H9 (cell line): ENCODE measurements around the gene RBKS. TPM values are rescaled to one million over a fixed set of nuclear protein-coding genes. Genes with fewer than 3 reads are reported as not detected.

Experiments
- DNase-seq: peaks from one replicate; pipeline ENCODE4 v3.0.0-alpha.2; 2017
- H2AFZ ChIP-seq: one replicate; pipeline ENCODE4 v1.6.1; 2013; ENCODE audit warnings: mild to moderate bottlenecking, low read length, control low read depth, moderate library complexity
- H2AK5ac ChIP-seq: 2 replicates; pipeline ENCODE4 v1.6.1; 2013; ENCODE audit warnings: low read length, control low read depth, mixed read lengths; ENCODE audit not compliant: insufficient read length
- H2BK120ac ChIP-seq: one replicate; pipeline ENCODE4 v1.6.1; 2013; ENCODE audit warnings: low read depth, mild to moderate bottlenecking, low read length, control low read depth, inconsistent platforms; ENCODE audit not compliant: poor library complexity, severe bottlenecking
- H2BK12ac ChIP-seq: 2 replicates; pipeline ENCODE4 v1.6.1; 2013; ENCODE audit warnings: low read length, control low read depth, mixed read lengths, low read depth; ENCODE audit not compliant: insufficient read length
- H2BK15ac ChIP-seq: 2 replicates; pipeline ENCODE4 v1.6.1; 2013; ENCODE audit warnings: low read depth, low read length, control low read depth
- H2BK20ac ChIP-seq: one replicate; pipeline ENCODE4 v1.6.1; 2013; ENCODE audit warnings: low read depth, mild to moderate bottlenecking, low read length, control low read depth, inconsistent platforms; ENCODE audit not compliant: poor library complexity, severe bottlenecking
- H2BK5ac ChIP-seq: 2 replicates; pipeline ENCODE4 v1.6.1; 2013; ENCODE audit warnings: low read length, control low read depth, mixed read lengths; ENCODE audit not compliant: insufficient read length
- H3K14ac ChIP-seq: 2 replicates; pipeline ENCODE4 v1.6.1; 2013; ENCODE audit warnings: low read length, control low read depth; ENCODE audit not compliant: insufficient read depth
- H3K18ac ChIP-seq: 2 replicates; pipeline ENCODE4 v1.6.1; 2013; ENCODE audit warnings: low read depth, mild to moderate bottlenecking, mixed read lengths, low read length, control low read depth; ENCODE audit not compliant: insufficient read length
- H3K23ac ChIP-seq: 2 replicates; pipeline ENCODE4 v1.6.1; 2013; ENCODE audit warnings: low read length, control low read depth, mixed read lengths, low read depth; ENCODE audit not compliant: insufficient read length
- H3K23me2 ChIP-seq: 2 replicates; pipeline ENCODE4 v1.6.1; 2013; ENCODE audit warnings: low read depth, mild to moderate bottlenecking, mixed read lengths, low read length, control low read depth; ENCODE audit not compliant: insufficient read length, poor library complexity, severe bottlenecking
- H3K27ac ChIP-seq: 2 replicates; pipeline ENCODE4 v1.5.1; 2013; ENCODE audit warnings: low read length, control low read depth, mixed read lengths, low read depth; ENCODE audit not compliant: insufficient read length
- H3K27me3 ChIP-seq: 2 replicates; pipeline ENCODE4 v1.6.1; 2013; ENCODE audit warnings: low read length, control low read depth, inconsistent platforms; ENCODE audit not compliant: insufficient read depth
- H3K4ac ChIP-seq: 2 replicates; pipeline ENCODE4 v1.6.1; 2013; ENCODE audit warnings: low read depth, mild to moderate bottlenecking, control low read depth, inconsistent platforms, low read length, moderate library complexity
- H3K4me1 ChIP-seq: 2 replicates; pipeline ENCODE4 v1.6.1; 2013; ENCODE audit warnings: low read length, control low read depth, inconsistent platforms; ENCODE audit not compliant: insufficient read depth
- H3K4me2 ChIP-seq: 2 replicates; pipeline ENCODE4 v1.6.1; 2013; ENCODE audit warnings: low read length, control low read depth, mixed read lengths; ENCODE audit not compliant: insufficient read length, insufficient read depth
- H3K56ac ChIP-seq: 2 replicates; pipeline ENCODE4 v1.6.1; 2013; ENCODE audit warnings: low read depth, mild to moderate bottlenecking, mixed read lengths, low read length, control low read depth; ENCODE audit not compliant: insufficient read length
- H3K79me1 ChIP-seq: 2 replicates; pipeline ENCODE4 v1.6.1; 2013; ENCODE audit warnings: low read depth, mild to moderate bottlenecking, moderate library complexity, low read length, control low read depth, inconsistent platforms; ENCODE audit not compliant: insufficient read depth, poor library complexity, severe bottlenecking
- H3K79me2 ChIP-seq: 2 replicates; pipeline ENCODE4 v1.6.1; 2013; ENCODE audit warnings: low read length, control low read depth, inconsistent platforms; ENCODE audit not compliant: insufficient read depth
- H3K9ac ChIP-seq: 2 replicates; pipeline ENCODE4 v1.6.1; 2013; ENCODE audit warnings: low read length, control low read depth, mixed read lengths; ENCODE audit not compliant: insufficient read length; ENCODE audit errors: extremely low read depth
- H3K9me3 ChIP-seq: one replicate; pipeline ENCODE4 v1.6.1; 2013; ENCODE audit warnings: low read depth, low read length, inconsistent platforms; ENCODE audit not compliant: control insufficient read depth
- H3T11ph ChIP-seq: one replicate; pipeline ENCODE4 v1.6.1; 2013; ENCODE audit warnings: mild to moderate bottlenecking, low read length, control low read depth, inconsistent platforms
- H4K20me1 ChIP-seq: one replicate; pipeline ENCODE4 v1.6.1; 2013; ENCODE audit not compliant: control insufficient read depth, insufficient read length, insufficient read depth
- H4K5ac ChIP-seq: 2 replicates; pipeline ENCODE4 v1.6.1; 2013; ENCODE audit warnings: low read depth, mild to moderate bottlenecking, mixed read lengths, low read length, control low read depth; ENCODE audit not compliant: insufficient read length
- H4K8ac ChIP-seq: replicated peaks from 2 replicates; pipeline ENCODE4 v1.6.1; 2013; ENCODE audit warnings: low read length, control low read depth, mixed read lengths, low read depth; ENCODE audit not compliant: insufficient read length
- H4K91ac ChIP-seq: 2 replicates; pipeline ENCODE4 v1.6.1; 2013; ENCODE audit warnings: low read depth, mild to moderate bottlenecking, moderate library complexity, mixed read lengths, low read length, control low read depth; ENCODE audit not compliant: insufficient read length
- H3K27ac Mint-ChIP-seq, 3 experiments: 2 replicates in 2 of 3; 3 replicates in 1 of 3; pipeline ENCODE4 v1.8.0; 2020 to 2021; ENCODE audit warnings: mixed read lengths in 3 of 3, mild to moderate bottlenecking in 1 of 3, moderate library complexity in 1 of 3
- H3K27me3 Mint-ChIP-seq: 2 replicates; pipeline ENCODE4 v1.8.0; 2021; ENCODE audit warnings: low read depth, mild to moderate bottlenecking, moderate library complexity, mixed read lengths
- H3K36me3 Mint-ChIP-seq, 3 experiments: 2 replicates in 2 of 3; 3 replicates in 1 of 3; pipeline ENCODE4 v1.8.0; 2020 to 2021; ENCODE audit warnings: low read depth in 3 of 3, mixed read lengths in 3 of 3; ENCODE audit not compliant: insufficient read depth in 1 of 3
- H3K4me1 Mint-ChIP-seq, 2 experiments: 2 replicates each; pipeline ENCODE4 v1.8.0; 2020; ENCODE audit warnings: mixed read lengths in 2 of 2
- H3K4me3 Mint-ChIP-seq, 2 experiments: 2 replicates in 1 of 2; 3 replicates in 1 of 2; pipeline ENCODE4 v1.8.0; 2020 to 2021; ENCODE audit warnings: mild to moderate bottlenecking in 2 of 2, mixed read lengths in 2 of 2, moderate library complexity in 1 of 2
- H3K9me3 Mint-ChIP-seq, 2 experiments: 2 replicates in 1 of 2; 3 replicates in 1 of 2; pipeline ENCODE4 v1.8.0; 2020; ENCODE audit warnings: mild to moderate bottlenecking in 2 of 2, mixed read lengths in 2 of 2, moderate library complexity in 1 of 2
- WGBS: extraction: QIAGEN DNeasy Blood & Tissue Kit; methylation state at CpG from one replicate; pipeline ENCODE4 v1.1.7; 2013; ENCODE audit warnings: missing lambda C conversion rate, low lambda C conversion rate, mixed read lengths; ENCODE audit not compliant: insufficient read length; ENCODE audit errors: extremely low coverage; 5-methylcytosine and 5-hydroxymethylcytosine counted together
- total RNA-seq: library from RNA; stranded (reverse); gene quantifications from 2 replicates; pipeline ENCODE4 v1.2.1, GENCODE V29; 2021
- TF ChIP-seq, protein P1 (sequence below): fragments of 200-600 bp; sonication (generic); conservative IDR thresholded peaks from 3 replicates; pipeline ENCODE4 v1.8.0; 2021; ENCODE audit warnings: antibody characterized with exemption, mild to moderate bottlenecking

RBKS gene
- total RNA-seq, 1 experiment from 2014 or later: 2.3 TPM

DNA sequence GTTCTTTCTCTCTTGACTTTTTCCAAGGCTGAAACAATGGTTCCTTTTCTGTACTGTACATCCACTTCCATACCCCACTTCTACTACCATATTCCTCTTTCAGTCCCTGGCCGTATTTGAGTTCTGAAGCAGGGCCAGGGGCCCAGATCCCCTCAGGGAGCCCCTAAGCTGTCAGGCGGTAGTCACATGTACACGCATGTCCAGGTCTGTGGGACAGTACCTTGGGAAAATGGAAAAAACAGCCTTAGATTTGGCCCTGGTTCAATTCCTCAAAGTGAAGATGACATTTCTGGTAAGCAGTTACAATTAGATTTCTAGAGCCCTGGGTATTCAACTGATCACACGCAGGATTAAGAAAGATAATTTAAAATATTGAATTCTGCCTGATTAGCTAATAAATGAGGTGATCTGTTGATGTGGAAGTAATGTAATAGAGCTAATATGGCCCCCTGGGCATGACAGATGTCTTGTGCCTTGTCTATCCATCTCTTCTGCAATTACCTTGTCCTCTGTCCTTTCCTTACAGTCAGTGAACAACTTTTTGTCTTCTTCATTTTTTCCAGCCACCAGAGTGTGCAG lies 74.2 kb downstream of the RBKS start:
- Histone ChIP-seq H3K9me3 (no peaks in the 10 kb centered on the region), H3K56ac (no peak overlapping the region), H2AK5ac (no peak overlapping the region), H3K23me2 (no peaks in the 10 kb centered on the region), H4K20me1 (no peaks in the 10 kb centered on the region), H3K14ac (no peak overlapping the region), H3K4ac (no peak overlapping the region), H2BK120ac (no peak overlapping the region), H3T11ph (no peak overlapping the region), H4K91ac (no peak overlapping the region), H3K27me3 (no peaks in the 10 kb centered on the region), H4K5ac (no peak overlapping the region), H2BK20ac (no peak overlapping the region), H3K27ac (no peak overlapping the region), H4K8ac (no peak overlapping the region), H2BK15ac (no peak overlapping the region), H3K23ac (no peak overlapping the region), H3K79me1 (no peaks in the 10 kb centered on the region), H3K79me2 (no peaks in the 10 kb centered on the region), H3K4me2 (no peak overlapping the region), H2BK12ac (no peak overlapping the region), H3K9ac (no peak overlapping the region), H3K18ac (no peak overlapping the region), H2BK5ac (no peak overlapping the region), H3K4me1 (no peaks in the 10 kb centered on the region), H2AFZ (no peak overlapping the region)
- WGBS: no CpG with 5 or more reads among the region's 4 CpGs
- Mint-ChIP-seq H3K36me3 (no peaks in the 10 kb centered on the region), H3K4me1 (no peaks in the 10 kb centered on the region), H3K4me3 (no peak overlapping the region), H3K9me3 (no peaks in the 10 kb centered on the region; a peak in 2 of 5 replicates), H3K27ac (no peak overlapping the region), H3K27me3 (peaks cover 2% of the 10 kb centered on the region)
- DNase-seq: no peak
- TF ChIP-seq, protein P1, sequence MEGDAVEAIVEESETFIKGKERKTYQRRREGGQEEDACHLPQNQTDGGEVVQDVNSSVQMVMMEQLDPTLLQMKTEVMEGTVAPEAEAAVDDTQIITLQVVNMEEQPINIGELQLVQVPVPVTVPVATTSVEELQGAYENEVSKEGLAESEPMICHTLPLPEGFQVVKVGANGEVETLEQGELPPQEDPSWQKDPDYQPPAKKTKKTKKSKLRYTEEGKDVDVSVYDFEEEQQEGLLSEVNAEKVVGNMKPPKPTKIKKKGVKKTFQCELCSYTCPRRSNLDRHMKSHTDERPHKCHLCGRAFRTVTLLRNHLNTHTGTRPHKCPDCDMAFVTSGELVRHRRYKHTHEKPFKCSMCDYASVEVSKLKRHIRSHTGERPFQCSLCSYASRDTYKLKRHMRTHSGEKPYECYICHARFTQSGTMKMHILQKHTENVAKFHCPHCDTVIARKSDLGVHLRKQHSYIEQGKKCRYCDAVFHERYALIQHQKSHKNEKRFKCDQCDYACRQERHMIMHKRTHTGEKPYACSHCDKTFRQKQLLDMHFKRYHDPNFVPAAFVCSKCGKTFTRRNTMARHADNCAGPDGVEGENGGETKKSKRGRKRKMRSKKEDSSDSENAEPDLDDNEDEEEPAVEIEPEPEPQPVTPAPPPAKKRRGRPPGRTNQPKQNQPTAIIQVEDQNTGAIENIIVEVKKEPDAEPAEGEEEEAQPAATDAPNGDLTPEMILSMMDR: no peak
